Sigmoid colon (tissue), 7 donors: ENCODE data around the gene DPYSL5. TPM values are rescaled to one million over a fixed set of nuclear protein-coding genes. Genes with fewer than 3 reads are reported as not detected.

Experiments
- DNase-seq: peaks from one replicate; pipeline ENCODE4 v3.0.0-alpha.2; 2019
- H3K27ac ChIP-seq, 4 donors: fragments of 200-600 bp; sonication (generic); one replicate each; pipeline ENCODE4 v1.5.1; 2016 to 2019; ENCODE audit warnings: mild to moderate bottlenecking in 1 of 4
- H3K27me3 ChIP-seq, 3 donors: fragments of 200-600 bp; sonication (generic); one replicate each; pipeline ENCODE4 v1.5.1; 2019; ENCODE audit warnings: mild to moderate bottlenecking in 1 of 3
- H3K36me3 ChIP-seq, 4 donors: fragments of 200-600 bp; sonication (generic); one replicate each; pipeline ENCODE4 v1.5.1; 2016 to 2019
- H3K4me1 ChIP-seq, 4 donors: fragments of 200-600 bp; sonication (generic); one replicate each; pipeline ENCODE4 v1.5.1; 2017 to 2019
- H3K4me3 ChIP-seq, 4 donors: fragments of 200-600 bp; sonication (generic); one replicate each; pipeline ENCODE4 v1.5.1; 2017 to 2019; ENCODE audit warnings: mild to moderate bottlenecking in 2 of 4, moderate library complexity in 1 of 4
- H3K9me3 ChIP-seq, 4 donors: fragments of 200-600 bp in 3 of 4; sonication (generic) in 3 of 4; one replicate each; pipeline versions ENCODE4 v1.5.1 to v1.6.1; 2013 to 2019
- EP300 ChIP-seq, 4 donors: sonication (generic); formaldehyde crosslinking; IDR thresholded peaks; one replicate each; pipeline ENCODE4 v1.6.1; 2017; ENCODE audit warnings: antibody characterized with exemption in 4 of 4
- POLR2A ChIP-seq, 2 donors: fragments of 450-650 bp; IDR thresholded peaks; one replicate each; pipeline ENCODE4 v1.6.1; 2016; ENCODE audit warnings: antibody characterized with exemption in 2 of 2, mild to moderate bottlenecking in 2 of 2, moderate library complexity in 2 of 2
- POLR2AphosphoS5 ChIP-seq, 4 donors: sonication (generic); formaldehyde crosslinking; IDR thresholded peaks; one replicate each; pipeline ENCODE4 v1.6.1; 2017; ENCODE audit warnings: antibody characterized with exemption in 4 of 4
- WGBS, 2 donors: extraction: QIAGEN DNeasy Blood & Tissue Kit; methylation state at CpG; one replicate each; pipeline ENCODE4 v1.1.7; 2013; 5-methylcytosine and 5-hydroxymethylcytosine counted together
- intact Hi-C: fragments of 100-400 bp; cut with DNase I; formaldehyde crosslinking; loops from one replicate; pipeline ENCODE4 v1.15.1; 2023
- polyA plus RNA-seq, 3 donors: library from polyadenylated mRNA; stranded (reverse); fragments of 200-250 nt; gene quantifications; one replicate each; pipeline ENCODE4 v1.2.3, GENCODE V29; 2013
- total RNA-seq, 4 donors: library from RNA; depleted of rRNA; stranded (reverse); fragments of >200 nt; gene quantifications; one replicate each; pipeline ENCODE4 v1.1.0, GENCODE V29; 2016
- TF ChIP-seq, protein P1 (sequence below), 4 experiments: fragments of 450-650 bp in 3 of 4; fragments of 200-600 bp in 1 of 4; IDR thresholded peaks; one replicate each; pipeline ENCODE4 v1.5.1; 2016 to 2019; ENCODE audit warnings: antibody characterized with exemption in 4 of 4, mild to moderate bottlenecking in 3 of 4, moderate library complexity in 2 of 4
- donor health status: healthy with polysubstance abuse.
- donor health status: Bipolar disorder and iron deficiency.
- donor health status: healthy.

The DPYSL5 gene
- total and polyA plus RNA-seq, 7 donors, result 0.16 to 1.9 (median 0.74) TPM; not detected in 2

DNA sequence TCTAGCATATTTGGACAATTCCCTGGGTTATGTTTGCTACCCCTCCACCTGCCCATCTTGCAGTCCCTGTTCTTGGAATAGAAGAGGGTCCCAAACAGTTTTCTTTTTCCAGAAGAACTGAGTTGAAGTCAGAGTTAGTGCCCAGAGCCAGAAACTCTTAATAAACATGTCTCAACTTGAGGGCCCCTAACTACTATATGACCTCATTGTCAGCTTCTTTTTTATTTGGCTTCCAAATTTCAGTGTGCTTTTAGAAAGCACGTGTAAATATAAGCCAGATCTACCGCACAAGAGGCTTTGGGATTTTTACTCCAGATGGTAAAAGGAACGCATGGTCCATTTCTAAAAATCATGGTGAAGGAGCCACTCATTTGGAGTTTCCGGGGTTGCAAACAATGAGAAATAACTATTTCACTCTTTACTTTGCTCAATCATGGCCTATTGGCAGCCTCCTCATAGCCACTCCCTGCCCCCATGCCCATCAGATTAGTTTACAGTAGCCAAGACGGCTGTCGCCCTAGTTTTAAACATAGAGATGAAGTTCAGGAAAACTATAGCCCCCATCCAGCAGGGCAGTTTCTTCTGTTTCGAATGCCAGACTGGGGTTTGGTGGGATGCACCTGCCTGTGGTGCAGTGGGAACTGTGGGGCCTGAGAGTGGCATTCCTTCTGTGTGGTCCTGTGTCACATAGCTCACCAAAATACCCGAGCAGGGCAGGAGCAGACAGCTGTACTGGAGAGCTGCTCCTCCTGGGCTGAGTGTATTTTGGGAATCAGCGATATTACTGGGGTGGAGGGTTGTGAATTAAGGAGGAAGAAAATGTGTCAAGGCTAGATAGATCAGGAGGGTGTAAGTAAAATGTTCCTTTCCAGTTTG, 124.2 kb downstream of the DPYSL5 start:
- Histone ChIP-seq H3K27me3 (no peaks in the 10 kb centered on the region), H3K9me3 (no peaks in the 10 kb centered on the region), H3K27ac (peak overlapping the region; percentile 76 to 88 (median 86)), H3K4me3 (no peak overlapping the region), H3K4me1 (peaks cover 0 to 24% (median 17%) of the 10 kb centered on the region in 4 donors), H3K36me3 (no peaks in the 10 kb centered on the region)
- intact Hi-C loops, result loop anchor here (2.0 kb wide), 2 partner anchors 45 to 113 kb away; no protein-coding TSS in a partner anchor
- WGBS, 2 donors, result 73 to 84% methylated on average over 9 of the region's 9 CpGs
- no peak for DNase-seq
- TF ChIP-seq EP300 (IDR thresholded peaks at IDR 0.05) (no peak), POLR2A (IDR thresholded peaks at IDR 0.05) (no peak), POLR2AphosphoS5 (IDR thresholded peaks at IDR 0.05) (no peak)
- TF ChIP-seq, protein P1, sequence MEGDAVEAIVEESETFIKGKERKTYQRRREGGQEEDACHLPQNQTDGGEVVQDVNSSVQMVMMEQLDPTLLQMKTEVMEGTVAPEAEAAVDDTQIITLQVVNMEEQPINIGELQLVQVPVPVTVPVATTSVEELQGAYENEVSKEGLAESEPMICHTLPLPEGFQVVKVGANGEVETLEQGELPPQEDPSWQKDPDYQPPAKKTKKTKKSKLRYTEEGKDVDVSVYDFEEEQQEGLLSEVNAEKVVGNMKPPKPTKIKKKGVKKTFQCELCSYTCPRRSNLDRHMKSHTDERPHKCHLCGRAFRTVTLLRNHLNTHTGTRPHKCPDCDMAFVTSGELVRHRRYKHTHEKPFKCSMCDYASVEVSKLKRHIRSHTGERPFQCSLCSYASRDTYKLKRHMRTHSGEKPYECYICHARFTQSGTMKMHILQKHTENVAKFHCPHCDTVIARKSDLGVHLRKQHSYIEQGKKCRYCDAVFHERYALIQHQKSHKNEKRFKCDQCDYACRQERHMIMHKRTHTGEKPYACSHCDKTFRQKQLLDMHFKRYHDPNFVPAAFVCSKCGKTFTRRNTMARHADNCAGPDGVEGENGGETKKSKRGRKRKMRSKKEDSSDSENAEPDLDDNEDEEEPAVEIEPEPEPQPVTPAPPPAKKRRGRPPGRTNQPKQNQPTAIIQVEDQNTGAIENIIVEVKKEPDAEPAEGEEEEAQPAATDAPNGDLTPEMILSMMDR (IDR thresholded peaks at IDR 0.05), result no peak

DNA sequence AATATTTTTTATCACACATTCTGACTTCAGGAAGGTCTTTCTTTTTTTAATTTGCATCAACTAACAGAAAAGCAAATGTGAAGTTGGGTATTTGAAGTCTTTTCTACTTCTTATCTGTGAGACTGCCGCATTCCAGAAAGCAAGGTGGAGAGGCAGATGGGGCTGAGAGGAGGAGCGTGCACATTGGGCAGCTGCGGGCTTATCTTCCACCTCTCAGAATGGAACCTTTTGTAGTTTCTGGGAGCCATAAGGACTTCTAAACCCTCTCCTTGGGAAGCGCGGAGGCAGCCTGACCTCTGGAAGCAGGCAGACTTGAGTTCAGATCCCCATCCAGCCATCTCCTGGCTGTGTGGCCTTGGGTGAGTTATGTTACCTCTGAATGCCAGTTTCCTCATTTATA, 126.4 kb downstream of the DPYSL5 start:
- H3K4me1 ChIP-seq, result peaks cover 0 to 25% (median 17%) of the 10 kb centered on the region in 4 donors
- DNase-seq, result no peak
- no peak overlapping the region for H3K27ac ChIP-seq
- no peak overlapping the region for H3K4me3 ChIP-seq
- WGBS, 2 donors, result 94 to 95% methylated on average over 5 of the region's 5 CpGs
- no peaks in the 10 kb centered on the region for H3K27me3 ChIP-seq
- TF ChIP-seq EP300 (IDR thresholded peaks at IDR 0.05), result no peak
- TF ChIP-seq, protein P1 (IDR thresholded peaks at IDR 0.05), result no peak
- no peak for TF ChIP-seq POLR2AphosphoS5 (IDR thresholded peaks at IDR 0.05)
- TF ChIP-seq POLR2A (IDR thresholded peaks at IDR 0.05), result no peak
- intact Hi-C loops, result no loop called here
- H3K9me3 ChIP-seq, result no peaks in the 10 kb centered on the region
- H3K36me3 ChIP-seq, result no peaks in the 10 kb centered on the region

DNA sequence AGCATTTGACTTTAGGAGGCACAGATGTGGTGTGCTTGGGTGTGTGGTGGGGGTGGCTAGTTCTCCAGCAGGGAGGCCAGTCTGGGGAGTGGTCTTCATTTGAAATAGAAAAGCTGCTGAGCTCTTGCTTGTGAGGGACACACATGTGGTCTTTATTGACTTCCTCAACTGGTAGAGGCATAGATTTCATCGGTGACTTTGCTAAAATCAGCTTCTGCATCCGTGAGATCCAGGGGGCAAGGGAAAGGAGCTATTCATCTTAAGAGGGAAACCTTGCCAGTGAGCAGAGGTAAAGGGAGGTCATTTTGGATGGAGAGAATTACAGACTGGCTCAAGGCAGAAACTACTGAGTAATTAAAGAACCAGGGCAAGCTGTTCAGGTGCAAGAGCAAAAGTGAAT, 127.2 kb downstream of the DPYSL5 start:
- TF ChIP-seq EP300 (IDR thresholded peaks at IDR 0.05) (no peak), POLR2A (IDR thresholded peaks at IDR 0.05) (no peak), POLR2AphosphoS5 (IDR thresholded peaks at IDR 0.05) (no peak)
- TF ChIP-seq, protein P1 (IDR thresholded peaks at IDR 0.05), result no peak
- H3K4me1 ChIP-seq, result peaks cover 0 to 25% (median 12%) of the 10 kb centered on the region in 4 donors
- H3K4me3 ChIP-seq, result no peak overlapping the region
- no peaks in the 10 kb centered on the region for H3K27me3 ChIP-seq
- WGBS, 2 donors, result 39 to 84% methylated on average over 2 of the region's 2 CpGs
- H3K9me3 ChIP-seq, result no peaks in the 10 kb centered on the region
- DNase-seq, result no peak
- H3K36me3 ChIP-seq, result no peaks in the 10 kb centered on the region
- H3K27ac ChIP-seq, result no peak overlapping the region
- intact Hi-C loops, result no loop called here

DNA sequence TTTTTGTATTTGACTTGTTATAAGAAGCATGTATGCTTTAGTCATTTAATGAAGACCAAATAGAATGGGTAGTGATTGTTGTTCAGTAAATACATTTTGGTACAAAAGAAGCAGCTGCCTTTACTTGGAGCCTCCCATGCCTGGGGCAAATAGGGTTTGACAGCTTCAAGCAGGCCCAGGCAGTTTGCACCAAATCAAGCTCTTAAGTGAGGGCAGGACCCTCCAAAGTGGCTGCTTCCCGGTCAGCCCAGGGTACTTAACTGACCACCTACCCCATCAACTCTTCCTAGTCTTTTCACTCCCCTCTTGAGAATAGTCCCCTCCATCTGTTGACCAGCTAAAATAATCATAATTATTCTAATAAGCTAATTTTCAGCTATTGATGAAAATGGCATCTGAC, 127.7 kb downstream of the DPYSL5 start:
- H3K27me3 ChIP-seq, result no peaks in the 10 kb centered on the region
- no peak overlapping the region for H3K27ac ChIP-seq
- H3K9me3 ChIP-seq, result no peaks in the 10 kb centered on the region
- intact Hi-C loops, result no loop called here
- peaks cover 0 to 22% (median 10%) of the 10 kb centered on the region in 4 donors for H3K4me1 ChIP-seq
- 84 to 88% methylated on average over 1 of the region's 1 CpG for WGBS, 2 donors
- DNase-seq, result no peak
- H3K36me3 ChIP-seq, result no peaks in the 10 kb centered on the region
- no peak overlapping the region for H3K4me3 ChIP-seq
- no peak for TF ChIP-seq EP300 (IDR thresholded peaks at IDR 0.05)

DNA sequence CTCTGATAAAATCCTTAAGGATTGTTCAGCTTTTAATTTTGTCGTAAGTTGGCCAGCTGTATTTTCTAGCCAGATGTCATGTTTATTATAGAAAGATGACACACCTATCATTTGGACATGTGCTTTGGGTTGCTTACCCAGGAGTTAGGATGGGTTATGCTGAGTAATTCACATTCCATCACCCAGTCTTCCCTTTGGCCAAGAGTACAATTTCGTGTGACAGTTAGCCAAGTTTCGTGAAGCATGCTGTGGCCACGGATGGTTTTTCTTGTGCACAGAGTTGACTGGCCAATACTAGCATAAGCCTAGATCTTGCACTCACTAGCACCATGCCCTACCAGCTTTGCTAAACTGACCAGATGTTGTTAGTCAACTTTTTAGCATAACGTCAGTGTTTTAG, 128.3 kb downstream of the DPYSL5 start:
- H3K9me3 ChIP-seq, result no peaks in the 10 kb centered on the region
- H3K4me1 ChIP-seq, result peaks cover 0 to 25% (median 13%) of the 10 kb centered on the region in 4 donors
- H3K27me3 ChIP-seq, result no peaks in the 10 kb centered on the region
- WGBS, 2 donors, result 84 to 86% methylated on average over 5 of the region's 5 CpGs
- DNase-seq, result no peak
- intact Hi-C loops, result no loop called here
- no peak overlapping the region for H3K4me3 ChIP-seq
- H3K36me3 ChIP-seq, result no peaks in the 10 kb centered on the region
- H3K27ac ChIP-seq, result no peak overlapping the region
- TF ChIP-seq, protein P1 (IDR thresholded peaks at IDR 0.05), result no peak
- TF ChIP-seq POLR2A (IDR thresholded peaks at IDR 0.05), result no peak
- TF ChIP-seq POLR2AphosphoS5 (IDR thresholded peaks at IDR 0.05), result no peak
- TF ChIP-seq EP300 (IDR thresholded peaks at IDR 0.05), result no peak
